Liver (tissue), 9 donors: ENCODE data around the gene IQCF6. TPM values are rescaled to one million over a fixed set of nuclear protein-coding genes. Genes with fewer than 3 reads are reported as not detected.

ENCODE experiments used
- DNase-seq: peaks from one replicate; pipeline ENCODE4 v3.0.0-alpha.2; 2017; ENCODE audit warnings: low spot score
- H3K27ac ChIP-seq, 2 donors: one replicate each; pipeline ENCODE4 v1.7.0; 2013; ENCODE audit warnings: inconsistent platforms in 2 of 2, low read length in 2 of 2, control low read depth in 1 of 2, low read depth in 1 of 2, mild to moderate bottlenecking in 1 of 2
- H3K27me3 ChIP-seq, 4 donors: one replicate each; pipeline versions ENCODE4 v1.6.1 to v1.7.0; 2013; ENCODE audit warnings: low read length in 3 of 4, inconsistent platforms in 1 of 4, mild to moderate bottlenecking in 1 of 4, moderate library complexity in 1 of 4; ENCODE audit not compliant: control insufficient read depth in 4 of 4, insufficient read depth in 4 of 4
- H3K36me3 ChIP-seq, 4 donors: one replicate each; pipeline versions ENCODE4 v1.6.1 to v1.7.0; 2013; ENCODE audit warnings: low read length in 3 of 4, mild to moderate bottlenecking in 3 of 4, low read depth in 1 of 4, moderate library complexity in 1 of 4; ENCODE audit not compliant: control insufficient read depth in 4 of 4, insufficient read depth in 3 of 4
- H3K4me1 ChIP-seq, 4 donors: one replicate each; pipeline versions ENCODE4 v1.6.1 to v1.7.0; 2013; ENCODE audit warnings: low read length in 3 of 4, mild to moderate bottlenecking in 3 of 4, moderate library complexity in 1 of 4; ENCODE audit not compliant: control insufficient read depth in 4 of 4, insufficient read depth in 4 of 4
- H3K4me3 ChIP-seq, 3 donors: one replicate each; pipeline versions ENCODE4 v1.6.1 to v1.7.0; 2013; ENCODE audit warnings: low read length in 3 of 3, control low read depth in 1 of 3, low read depth in 1 of 3, mild to moderate bottlenecking in 1 of 3
- H3K9ac ChIP-seq, 2 donors: one replicate each; pipeline ENCODE4 v1.7.0; 2013; ENCODE audit warnings: low read length in 2 of 2, mild to moderate bottlenecking in 2 of 2, moderate library complexity in 2 of 2, control low read depth in 1 of 2, low read depth in 1 of 2
- H3K9me3 ChIP-seq, 4 donors: one replicate each; pipeline versions ENCODE4 v1.6.1 to v1.7.0; 2013; ENCODE audit warnings: low read length in 3 of 4; ENCODE audit not compliant: control insufficient read depth in 4 of 4
- ATF3 ChIP-seq: IDR thresholded peaks from 2 replicates; pipeline ENCODE4 v1.6.1; 2016; ENCODE audit warnings: antibody characterized with exemption
- CTCF ChIP-seq: fragments of 150-350 bp; IDR thresholded peaks from 2 replicates; pipeline ENCODE4 v1.5.1; 2017; ENCODE audit warnings: improper control_type of control experiment, low read depth, low read length; ENCODE audit not compliant: missing input control
- EGR1 ChIP-seq, 2 donors: IDR thresholded peaks; 2 replicates each; pipeline ENCODE4 v1.6.1; 2016 to 2018; ENCODE audit warnings: antibody characterized with exemption in 2 of 2, low read depth in 2 of 2
- FOXA2 ChIP-seq: IDR thresholded peaks from 2 replicates; pipeline ENCODE4 v1.6.1; 2016; ENCODE audit warnings: antibody characterized with exemption
- HNF4A ChIP-seq, 2 donors: conservative IDR thresholded peaks; 2 replicates each; pipeline ENCODE4 v1.6.1; 2016; ENCODE audit warnings: antibody characterized with exemption in 2 of 2, mild to moderate bottlenecking in 2 of 2
- HNF4G ChIP-seq: IDR thresholded peaks from 2 replicates; pipeline ENCODE4 v1.6.1; 2016; ENCODE audit warnings: antibody characterized with exemption
- JUND ChIP-seq, 2 donors: IDR thresholded peaks; 2 replicates each; pipeline ENCODE4 v1.6.1; 2016; ENCODE audit warnings: antibody characterized with exemption in 2 of 2
- MAX ChIP-seq: IDR thresholded peaks from 2 replicates; pipeline ENCODE4 v1.6.1; 2016; ENCODE audit warnings: antibody characterized with exemption
- NR2F2 ChIP-seq: IDR thresholded peaks from 2 replicates; pipeline ENCODE4 v1.6.1; 2016; ENCODE audit warnings: antibody characterized with exemption
- RAD21 ChIP-seq, 2 donors: IDR thresholded peaks; 2 replicates each; pipeline ENCODE4 v1.6.1; 2016; ENCODE audit warnings: antibody characterized with exemption in 2 of 2, mild to moderate bottlenecking in 2 of 2
- REST ChIP-seq: IDR thresholded peaks from 2 replicates; pipeline ENCODE4 v1.6.1; 2016; ENCODE audit warnings: antibody characterized with exemption, mild to moderate bottlenecking
- RXRA ChIP-seq, 2 donors: IDR thresholded peaks; 2 replicates each; pipeline ENCODE4 v1.6.1; 2017 to 2018; ENCODE audit warnings: antibody characterized with exemption in 2 of 2, mild to moderate bottlenecking in 1 of 2
- SP1 ChIP-seq: IDR thresholded peaks from 2 replicates; pipeline ENCODE4 v1.6.1; 2018; ENCODE audit warnings: antibody characterized with exemption, mild to moderate bottlenecking
- TAF1 ChIP-seq: conservative IDR thresholded peaks from 2 replicates; pipeline ENCODE4 v1.6.1; 2016; ENCODE audit warnings: antibody characterized with exemption, mild to moderate bottlenecking
- ZBTB33 ChIP-seq: IDR thresholded peaks from 2 replicates; pipeline ENCODE4 v1.6.1; 2016; ENCODE audit warnings: antibody characterized with exemption
- WGBS: extraction: QIAGEN DNeasy Blood & Tissue Kit; methylation state at CpG from one replicate; pipeline ENCODE4 v1.1.7; 2013; 5-methylcytosine and 5-hydroxymethylcytosine counted together
- polyA plus RNA-seq, 2 donors: library from polyadenylated mRNA; stranded (reverse) in 1 of 2; unstranded in 1 of 2; fragments of 200-250 nt in 1 of 2; fragments of >200 nt in 1 of 2; fragmentation: Nextera tagmentation in 1 of 2; extraction: Ambion mirVana in 1 of 2; gene quantifications; one replicate each; pipeline versions ENCODE4 v1.2.1 to v1.2.3, GENCODE V29; 2013 to 2015
- total RNA-seq, 2 donors: library from RNA; depleted of rRNA; stranded (reverse); fragments of >200 nt; gene quantifications; one replicate each; pipeline ENCODE4 v1.2.3, GENCODE V29; 2014
- donor health status: healthy.
- donor health status: healthy.
- donor health status: healthy.
- donor health status: healthy.
- donor health status: healthy.

IQCF6 gene
- total and polyA plus RNA-seq, 4 donors = not detected

- TF ChIP-seq ZBTB33 (no peak), JUND (IDR thresholded peaks at IDR 0.05) (no peak), HNF4A (conservative IDR thresholded peaks at IDR 0.05) (no peak), FOXA2 (no peak), SP1 (no peak), RAD21 (IDR thresholded peaks at IDR 0.05) (no peak), EGR1 (IDR thresholded peaks at IDR 0.05; ENCODE audit: low read depth in 2 of 2) (no peak), NR2F2 (no peak), ATF3 (no peak), HNF4G (no peak)
These were observed 483 bp downstream of the IQCF6 start (continued) for GRCh38 chr3:51778554-51778953.

- no peaks in the 10 kb centered on the region for H3K36me3 ChIP-seq
- no peak overlapping the region for H3K9ac ChIP-seq
- TF ChIP-seq FOXA2 (no peak), MAX (no peak), NR2F2 (no peak), REST (no peak), CTCF (no peak), RAD21 (IDR thresholded peaks at IDR 0.05) (no peak), ZBTB33 (no peak), HNF4G (no peak), RXRA (IDR thresholded peaks at IDR 0.05) (no peak), JUND (IDR thresholded peaks at IDR 0.05) (no peak), EGR1 (IDR thresholded peaks at IDR 0.05; ENCODE audit: low read depth in 2 of 2) (no peak), TAF1 (no peak)
- no peak overlapping the region for H3K27ac ChIP-seq
- no peaks in the 10 kb centered on the region for H3K4me1 ChIP-seq
- H3K27me3 ChIP-seq = peaks cover 0 to 7% (median 0%) of the 10 kb centered on the region in 4 donors
- no peak overlapping the region for H3K4me3 ChIP-seq
- DNase-seq = no peak
- no peaks in the 10 kb centered on the region for H3K9me3 ChIP-seq
- WGBS = 47% methylated on average over 3 of the region's 3 CpGs
These were observed 1.1 kb downstream of the IQCF6 start for GRCh38 chr3:51777985-51778384.
